SHP77 (cell line): ENCODE measurements around the gene HES2.
"Not testable (repeated sequence)": the region's sequence is repeated elsewhere in the genome, so short reads cannot be mapped to it uniquely, and the experiment has no call there.

ENCODE experiments used
- DNase-seq, 2 experiments: peaks; one replicate each; lab custom pipeline; 2025; lab: John Stamatoyannopoulos, UW

Gene HES2

GRCh38 chr1:6454856-6455751, 35.4 kb upstream of the HES2 start:
- DNase-seq, result no peak

GRCh38 chr1:6453895-6454855, 34.5 kb upstream of the HES2 start:
- not testable (repeated sequence) for DNase-seq

- no peak for DNase-seq
Observed at GRCh38 chr1:6450943-6451373, 31.2 kb upstream of the HES2 start.

DNA sequence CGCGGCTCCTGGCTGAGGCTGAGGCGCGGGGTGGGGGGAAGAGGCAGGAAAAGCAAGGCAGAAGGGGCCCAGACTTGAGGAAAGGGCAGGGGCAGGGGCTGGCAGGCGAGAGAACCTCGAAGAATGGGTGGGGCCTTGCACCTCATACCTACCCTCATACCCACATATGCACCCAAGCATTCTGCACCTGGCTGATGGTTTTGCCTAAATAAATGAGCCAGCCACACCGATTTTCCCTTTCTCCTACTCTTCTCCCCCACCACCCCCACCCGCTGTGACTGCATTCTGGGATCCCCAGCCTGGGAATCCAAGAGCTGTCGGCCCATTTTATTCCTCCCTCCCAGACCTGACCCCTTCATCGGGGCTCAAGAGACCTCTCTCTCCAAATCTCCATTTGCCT, 30.8 kb upstream of the HES2 start:
- DNase-seq, result not testable (repeated sequence)

- no peak for DNase-seq
Observed at GRCh38 chr1:6450005-6450450, 30.3 kb upstream of the HES2 start.

GRCh38 chr1:6448749-6449631, 29.3 kb upstream of the HES2 start:
- DNase-seq, result peak; percentile 36 to 52

DNA sequence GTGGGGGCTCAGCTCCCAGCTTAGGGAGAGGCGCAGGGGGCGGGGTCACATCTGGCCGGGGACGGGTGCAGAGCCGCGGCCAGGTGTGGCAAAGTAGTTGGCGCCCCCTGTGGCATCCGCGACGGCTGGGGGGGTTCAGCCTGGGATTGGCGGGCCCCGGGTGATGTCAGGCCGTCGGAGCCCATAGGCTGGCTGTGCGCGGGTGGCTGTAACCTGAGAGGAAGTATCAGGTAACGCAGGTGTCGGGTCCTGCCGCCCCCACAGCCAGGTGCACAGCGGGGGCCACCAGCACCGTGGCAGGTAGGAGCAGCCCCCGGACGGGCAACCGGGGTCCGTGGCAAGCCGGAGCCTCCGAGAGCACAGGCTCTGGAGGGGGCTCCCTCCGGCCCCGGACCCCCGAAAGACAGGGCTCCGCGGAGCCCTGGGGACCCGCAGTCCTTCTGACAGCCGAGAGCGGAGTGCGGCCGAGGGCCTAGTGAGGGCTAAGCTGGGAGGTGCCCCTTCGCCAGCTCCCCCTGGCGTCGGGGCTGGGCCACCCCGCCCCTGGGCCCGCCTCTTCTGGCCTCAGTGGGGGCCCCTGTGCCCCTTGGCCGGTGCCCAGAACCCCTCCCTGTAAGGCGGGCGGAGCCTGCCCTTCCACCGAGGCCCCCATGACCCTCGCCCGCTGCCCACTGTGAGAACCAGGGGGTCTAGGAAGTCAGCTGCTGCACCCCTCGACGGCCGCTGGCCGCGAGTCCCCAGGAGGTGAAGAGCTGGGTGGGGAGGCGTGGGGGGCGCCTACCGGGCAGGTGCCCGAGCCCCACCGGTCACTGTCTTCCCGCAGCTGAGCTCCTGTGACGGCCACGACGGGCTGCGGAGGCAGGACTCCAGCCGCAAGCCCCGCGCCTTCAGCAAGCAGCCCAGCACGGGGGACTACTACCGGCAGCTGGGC, 28.4 kb upstream of the HES2 start:
- no peak for DNase-seq

DNA sequence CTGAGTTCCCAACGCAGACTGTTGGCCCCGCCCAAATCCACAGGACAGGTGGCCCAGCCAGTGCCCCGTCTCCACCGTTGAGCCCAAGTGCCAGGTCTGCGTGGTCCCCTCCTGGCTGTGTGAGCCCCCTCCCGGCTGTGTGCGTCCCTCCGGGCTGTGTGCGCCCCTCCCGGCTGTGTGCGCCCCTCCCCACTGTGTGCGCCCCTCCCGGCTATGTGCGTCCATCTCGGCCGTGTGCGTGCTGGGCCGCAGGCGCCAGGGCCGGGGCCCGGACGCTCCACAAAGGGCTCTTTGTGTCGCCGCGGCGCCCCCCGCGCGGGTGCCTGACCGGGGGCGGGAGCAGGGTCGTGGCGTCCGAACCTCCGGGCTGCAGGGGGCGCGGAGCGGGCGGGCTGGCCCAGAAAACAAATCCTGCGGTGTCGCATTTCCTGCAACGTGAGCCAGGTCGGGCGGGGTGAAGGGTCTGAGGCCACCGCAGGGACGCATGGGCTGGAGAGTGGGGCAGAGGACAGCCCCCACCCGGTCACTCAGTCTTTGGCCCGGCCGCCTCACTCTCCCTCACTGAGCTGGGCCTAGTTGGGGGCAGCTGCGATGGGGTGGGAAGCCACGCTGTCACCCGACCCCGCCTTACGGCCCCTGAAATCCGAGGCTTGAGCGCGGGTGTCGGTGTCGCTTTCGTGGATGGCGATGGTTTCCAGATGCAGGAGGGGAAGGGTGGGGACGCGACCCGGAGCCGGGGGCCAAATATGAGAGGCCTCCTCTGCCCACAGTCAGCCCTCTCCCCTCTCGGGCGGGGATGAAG, 27.5 kb upstream of the HES2 start:
- DNase-seq, result no peak

DNA sequence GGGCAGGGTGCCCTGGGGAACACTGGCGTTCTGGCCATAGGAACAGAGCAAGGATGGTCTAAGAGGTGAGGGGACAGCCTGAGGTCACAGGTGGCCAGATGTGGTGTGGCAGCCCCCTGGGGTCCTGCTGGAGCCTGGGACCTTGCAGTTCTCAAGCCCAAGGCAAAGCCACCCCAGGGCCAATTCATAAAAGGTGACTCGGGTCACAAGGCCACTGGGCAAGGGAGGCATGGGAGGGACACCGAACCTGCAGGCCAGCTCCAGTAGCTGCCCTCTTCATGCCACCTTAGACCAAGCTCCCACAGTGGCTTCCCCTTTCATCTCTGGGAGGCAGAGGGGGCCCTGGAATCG, 26.9 kb upstream of the HES2 start:
- DNase-seq, result no peak

DNA sequence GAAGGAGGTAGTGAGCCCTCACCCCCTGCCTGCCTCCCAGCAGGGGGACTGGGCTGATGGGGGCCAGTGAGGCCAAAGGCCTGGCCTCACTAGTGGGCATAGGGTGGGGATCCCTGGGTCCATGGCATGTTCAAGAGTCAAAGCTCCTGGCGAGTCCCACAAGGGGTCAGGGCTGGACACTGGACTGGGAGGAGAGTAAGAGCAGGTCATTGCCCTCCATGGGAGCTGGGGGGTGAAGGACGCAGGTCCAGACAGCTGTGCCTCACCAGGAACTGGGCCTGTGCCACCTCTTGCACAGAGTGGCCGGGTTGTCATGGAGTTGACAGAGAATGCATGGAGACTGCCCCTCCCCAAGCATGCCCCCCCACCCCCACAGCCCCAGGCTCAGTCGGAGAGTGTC, 26.2 kb upstream of the HES2 start:
- not testable (repeated sequence) for DNase-seq

GRCh38 chr1:6445062-6445763, 25.5 kb upstream of the HES2 start:
- peak; percentile 14 to 61 for DNase-seq

GRCh38 chr1:6444377-6444776, 24.7 kb upstream of the HES2 start:
- DNase-seq, result no peak

- no peak for DNase-seq
Observed at GRCh38 chr1:6443339-6444115, 23.8 kb upstream of the HES2 start.

- no peak for DNase-seq
Observed at GRCh38 chr1:6441586-6441985, 21.9 kb upstream of the HES2 start.

DNA sequence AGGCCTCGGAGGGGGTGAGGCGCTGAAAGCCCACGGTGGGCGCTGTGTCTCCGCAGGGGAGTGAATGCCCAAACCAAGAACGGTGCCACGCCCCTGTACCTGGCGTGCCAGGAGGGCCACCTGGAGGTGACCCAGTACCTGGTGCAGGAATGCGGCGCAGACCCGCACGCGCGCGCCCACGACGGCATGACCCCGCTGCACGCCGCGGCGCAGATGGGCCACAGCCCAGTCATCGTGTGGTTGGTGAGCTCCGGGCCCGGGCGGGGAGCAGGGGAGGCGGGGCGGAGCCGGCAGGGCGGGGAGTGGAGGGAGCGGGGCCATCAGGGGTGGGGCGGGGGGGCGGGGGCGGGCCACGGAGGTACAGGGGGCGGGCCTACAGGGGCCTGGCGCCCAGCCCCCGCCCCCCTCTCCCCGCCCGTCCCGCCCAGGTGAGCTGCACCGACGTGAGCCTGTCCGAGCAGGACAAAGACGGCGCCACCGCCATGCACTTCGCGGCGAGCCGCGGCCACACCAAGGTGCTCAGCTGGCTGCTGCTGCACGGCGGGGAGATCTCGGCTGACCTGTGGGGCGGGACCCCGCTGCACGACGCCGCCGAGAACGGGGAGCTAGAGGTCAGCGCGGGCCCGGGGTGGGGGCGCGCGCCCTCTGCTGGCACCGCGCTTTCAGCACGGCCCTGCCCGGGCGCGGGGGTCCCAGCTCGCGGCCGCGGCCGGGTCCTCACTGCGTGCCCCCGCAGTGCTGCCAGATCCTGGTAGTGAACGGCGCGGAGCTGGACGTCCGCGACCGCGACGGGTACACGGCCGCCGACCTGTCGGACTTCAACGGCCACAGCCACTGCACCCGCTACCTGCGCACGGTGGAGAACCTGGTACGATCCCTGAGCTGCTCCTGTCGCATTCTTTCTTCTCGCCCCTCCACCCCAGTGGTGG, 20.7 kb upstream of the HES2 start:
- DNase-seq, result no peak

DNA sequence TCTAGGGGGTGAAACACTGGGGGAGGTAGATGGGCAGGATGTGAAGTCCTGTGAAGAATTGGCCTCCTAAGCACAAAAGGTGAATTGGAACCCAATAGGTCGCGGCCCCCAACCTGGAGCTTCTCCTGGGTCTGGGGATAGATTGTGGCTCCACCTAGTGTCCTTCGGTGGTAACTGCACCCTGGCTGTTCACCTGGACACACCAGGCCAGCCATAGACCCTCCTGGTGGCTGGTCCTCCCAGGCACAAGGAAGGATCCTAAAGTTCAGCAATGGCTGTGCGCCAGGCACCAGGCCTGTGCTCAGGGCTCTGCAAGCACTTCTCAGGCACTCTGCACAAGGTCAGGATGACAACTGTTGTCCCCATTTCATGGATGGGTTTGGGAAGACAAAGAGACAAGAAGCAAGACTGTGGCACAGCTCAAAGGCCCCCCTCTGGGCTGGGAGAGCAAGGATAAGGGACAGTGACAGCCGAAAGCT, 18.4 kb upstream of the HES2 start:
- peak; percentile 34 to 36 for DNase-seq
